Posterior vena cava (tissue), 2 donors: ENCODE measurements around the gene GMDS. TPM values are rescaled to one million over a fixed set of nuclear protein-coding genes. Genes with fewer than 3 reads are reported as not detected.
"Not testable (repeated sequence)": the region's sequence is repeated elsewhere in the genome, so short reads cannot be mapped to it uniquely, and the experiment has no call there.

Experiments
- DNase-seq: peaks from one replicate; pipeline ENCODE4 v3.0.0-alpha.2; 2020; ENCODE audit warnings: low spot score
- intact Hi-C, 2 donors: fragments of 100-400 bp; cut with DNase I; formaldehyde crosslinking; loops; one replicate each; pipeline versions ENCODE4 v1.14.1 to v1.14.2; 2022 to 2023
- total RNA-seq, 2 donors: library from RNA; stranded (reverse); fragmentation: NEBNext Ultra II Directional; extraction: Animal tissue kit (Norgen Biotek cat#: 25700); gene quantifications; one replicate each; pipeline ENCODE4 v1.2.1, GENCODE V29; 2021
- donor health status: DM: yes; HTN: yes; CAD: no.
- donor health status: DM: yes; HTN: yes; CAD: no.

GMDS gene
- total RNA-seq, 2 donors from 2014 or later, result 14.9 to 20.1 TPM

GRCh38 chr6:1868561-1869261, 376.7 kb downstream of the GMDS start:
- no peak for DNase-seq
- intact Hi-C loops, result no loop called here

- DNase-seq, result no peak
- intact Hi-C loops, result no loop called here
Observed at GRCh38 chr6:1867197-1867596, 378.2 kb downstream of the GMDS start.

- no peak for DNase-seq
- intact Hi-C loops, result no loop called here
Observed at GRCh38 chr6:1865585-1865984, 379.8 kb downstream of the GMDS start.

GRCh38 chr6:1864496-1864895, 380.9 kb downstream of the GMDS start:
- intact Hi-C loops, result no loop called here
- no peak for DNase-seq

GRCh38 chr6:1862411-1862810, 383.0 kb downstream of the GMDS start:
- no peak for DNase-seq
- intact Hi-C loops, result no loop called here

GRCh38 chr6:1860756-1861348, 384.6 kb downstream of the GMDS start:
- DNase-seq, result no peak
- intact Hi-C loops, result no loop called here

- intact Hi-C loops, result no loop called here
- no peak for DNase-seq
Observed at GRCh38 chr6:1858859-1859258, 386.5 kb downstream of the GMDS start.

GRCh38 chr6:1858196-1858595, 387.2 kb downstream of the GMDS start:
- no peak for DNase-seq
- intact Hi-C loops, result no loop called here

- no peak for DNase-seq
- intact Hi-C loops, result no loop called here
Observed at GRCh38 chr6:1856381-1856780, 389.0 kb downstream of the GMDS start.

- intact Hi-C loops, result no loop called here
Observed at GRCh38 chr6:1855890-1856289, 389.5 kb downstream of the GMDS start.

GRCh38 chr6:1854296-1854695, 391.1 kb downstream of the GMDS start:
- intact Hi-C loops, result no loop called here
- no peak for DNase-seq

More at GRCh38 chr6:1855890-1856289, 389.5 kb downstream of the GMDS start:
- DNase-seq, result no peak

GRCh38 chr6:1853761-1854160, 391.6 kb downstream of the GMDS start:
- intact Hi-C loops, result no loop called here
- no peak for DNase-seq

- DNase-seq, result no peak
- intact Hi-C loops, result no loop called here
Observed at GRCh38 chr6:1851681-1852456, 393.5 kb downstream of the GMDS start.

GRCh38 chr6:1850840-1851157, 394.6 kb downstream of the GMDS start:
- intact Hi-C loops, result no loop called here
- no peak for DNase-seq

- intact Hi-C loops, result no loop called here
- no peak for DNase-seq
Observed at GRCh38 chr6:1850121-1850839, 395.1 kb downstream of the GMDS start.

GRCh38 chr6:1849691-1850090, 395.7 kb downstream of the GMDS start:
- no peak for DNase-seq
- intact Hi-C loops, result loop anchor here in 1 of 2 donors (10.0 kb wide), 1 partner anchor 225 kb away; no protein-coding TSS in a partner anchor

GRCh38 chr6:1848752-1849151, 396.7 kb downstream of the GMDS start:
- DNase-seq, result no peak
- intact Hi-C loops, result loop anchor here in 1 of 2 donors (10.0 kb wide), 1 partner anchor 224 kb away; no protein-coding TSS in a partner anchor

- intact Hi-C loops, result loop anchor here in 1 of 2 donors (10.0 kb wide), 1 partner anchor 222 kb away; no protein-coding TSS in a partner anchor
Observed at GRCh38 chr6:1846611-1847010, 398.8 kb downstream of the GMDS start.

GRCh38 chr6:1845543-1845942, 399.9 kb downstream of the GMDS start:
- DNase-seq, result not testable (repeated sequence)
- intact Hi-C loops, result loop anchor here in 1 of 2 donors (10.0 kb wide), 1 partner anchor 221 kb away; no protein-coding TSS in a partner anchor

More at GRCh38 chr6:1846611-1847010, 398.8 kb downstream of the GMDS start:
- DNase-seq, result no peak

- intact Hi-C loops, result loop anchor here in 1 of 2 donors (10.0 kb wide), 1 partner anchor 218 kb away; no protein-coding TSS in a partner anchor
- DNase-seq, result no peak
Observed at GRCh38 chr6:1842334-1842733, 403.1 kb downstream of the GMDS start.
